ENCODE data around the gene TNFSF4.

TNFSF4 gene

DNA sequence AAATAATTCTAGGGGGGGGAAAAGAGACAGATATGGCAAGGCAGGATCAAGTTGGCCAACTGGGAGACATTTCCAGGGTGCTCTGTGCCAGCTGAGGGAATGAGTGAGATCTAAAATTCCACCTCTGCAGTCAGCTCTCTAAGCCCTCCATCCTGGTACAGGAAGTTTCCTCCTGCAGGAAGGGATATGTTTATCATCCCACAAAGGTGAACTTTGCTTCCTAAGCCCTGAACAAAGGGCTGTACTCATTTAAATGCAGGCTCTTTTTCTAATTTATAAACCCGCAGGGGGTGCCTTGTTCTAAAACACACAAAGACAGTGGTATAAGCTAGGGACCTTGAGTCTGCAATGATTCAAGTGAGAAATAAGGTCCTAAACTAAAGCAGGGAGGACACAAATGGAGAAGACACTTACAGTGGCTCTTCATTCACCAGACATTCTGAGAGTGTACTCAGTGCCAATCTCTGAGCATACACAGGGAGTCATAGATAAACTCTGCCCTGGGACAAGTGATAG is 3.6 kb upstream of the TNFSF4 start:
- DNase-seq (ENCODE audit: low read depth): no peak

DNA sequence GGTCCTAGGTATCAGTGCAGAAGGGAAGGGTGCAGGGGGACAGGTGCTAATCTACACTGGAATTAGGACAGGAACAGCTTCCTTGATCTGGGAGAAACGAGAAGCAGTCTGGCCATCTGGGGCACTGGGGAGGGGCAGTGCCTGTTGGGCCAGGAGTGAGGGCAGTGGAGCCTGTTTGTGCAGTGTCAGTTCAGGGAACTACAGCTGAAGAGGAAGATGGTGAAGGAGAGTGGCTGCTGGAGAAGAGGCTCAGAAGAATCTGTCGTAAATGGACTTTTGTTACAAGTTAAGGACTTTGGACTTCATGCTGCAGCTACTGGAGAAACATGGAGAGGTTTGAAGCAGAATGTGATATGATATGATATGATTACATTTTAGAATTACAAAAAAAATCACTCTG is 3.2 kb upstream of the TNFSF4 start:
- no peak for DNase-seq (ENCODE audit: low read depth)

DNA sequence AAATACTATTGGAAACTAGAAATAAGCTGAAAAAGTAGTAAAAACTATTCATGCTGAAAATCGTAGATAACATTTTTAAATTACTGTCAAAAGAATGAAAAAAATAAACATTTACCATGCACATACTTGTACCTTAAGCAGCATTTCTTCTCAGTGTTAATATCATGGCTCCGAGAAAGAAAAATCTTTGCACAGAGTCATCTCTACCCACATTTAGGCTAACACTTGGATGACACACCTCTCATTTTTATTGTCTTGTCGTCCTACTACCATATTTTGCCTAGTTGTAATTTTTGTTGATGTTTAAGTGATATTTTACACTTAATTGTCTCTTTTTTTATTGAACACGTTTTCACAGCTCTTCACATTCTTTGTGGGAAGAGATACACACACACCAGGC is 1.7 kb upstream of the TNFSF4 start:
- DNase-seq (ENCODE audit: low read depth): no peak

DNA sequence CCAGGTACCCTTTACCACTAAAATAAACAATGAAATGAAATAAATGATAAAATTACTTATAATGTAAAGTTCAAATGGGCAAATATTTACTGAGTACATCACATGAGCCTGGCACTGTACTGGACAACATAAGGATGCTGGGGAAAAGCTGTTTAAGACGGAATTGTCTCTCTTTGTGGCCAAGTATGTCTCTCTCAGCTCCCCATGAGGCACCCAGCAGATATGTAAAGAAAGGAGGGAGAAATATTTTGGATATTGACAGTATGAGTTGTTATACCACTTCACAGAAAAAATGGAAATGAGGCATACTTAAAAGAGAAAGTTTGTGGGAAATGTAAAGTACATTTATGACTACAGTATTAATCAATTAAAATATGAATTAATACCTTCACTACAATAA is 1.0 kb upstream of the TNFSF4 start:
- no peak for DNase-seq (ENCODE audit: low read depth)

DNA sequence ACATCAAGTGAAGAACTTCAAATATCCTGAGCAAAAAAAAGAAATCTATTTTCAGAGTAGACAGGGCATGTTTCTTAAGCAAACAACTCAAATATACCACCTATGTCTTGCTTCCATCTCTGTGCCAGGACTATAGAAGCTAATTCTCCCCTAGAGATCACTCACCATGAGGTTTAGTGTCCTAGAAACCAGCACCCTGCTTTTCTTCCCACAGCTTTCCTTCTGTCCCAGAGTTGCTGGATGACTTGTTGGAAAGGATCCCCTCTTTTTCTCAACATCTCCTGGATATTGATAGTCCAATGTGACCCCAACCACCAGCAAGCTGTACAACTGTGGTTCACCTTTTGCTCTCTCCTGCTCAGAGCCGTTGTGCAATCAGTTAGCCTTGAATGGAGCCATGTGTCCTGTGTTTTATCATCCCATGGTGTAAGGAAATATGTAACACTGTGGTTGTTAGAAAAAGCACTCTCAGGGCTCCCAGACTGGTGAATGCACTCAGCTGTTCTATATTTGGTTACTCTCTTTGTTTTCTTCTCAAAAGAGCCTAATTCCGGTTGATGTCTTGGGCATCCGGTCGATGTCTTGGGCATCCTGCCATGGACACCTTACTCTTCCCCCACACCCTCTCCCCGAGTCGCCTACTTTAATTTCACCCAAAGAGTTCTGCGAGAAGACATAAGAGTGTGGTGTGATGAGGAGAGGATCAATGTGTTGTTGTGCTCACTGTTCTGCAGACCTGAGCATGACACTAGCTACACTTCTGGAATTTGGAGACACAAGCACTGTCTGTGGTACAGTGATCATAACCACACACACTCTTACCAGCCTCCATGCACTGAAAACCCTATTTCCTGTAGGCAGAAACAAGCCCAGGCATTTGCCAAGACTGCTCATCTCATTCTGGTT is 1.7 kb downstream of the TNFSF4 start:
- no peak for DNase-seq (ENCODE audit: low read depth)

DNA sequence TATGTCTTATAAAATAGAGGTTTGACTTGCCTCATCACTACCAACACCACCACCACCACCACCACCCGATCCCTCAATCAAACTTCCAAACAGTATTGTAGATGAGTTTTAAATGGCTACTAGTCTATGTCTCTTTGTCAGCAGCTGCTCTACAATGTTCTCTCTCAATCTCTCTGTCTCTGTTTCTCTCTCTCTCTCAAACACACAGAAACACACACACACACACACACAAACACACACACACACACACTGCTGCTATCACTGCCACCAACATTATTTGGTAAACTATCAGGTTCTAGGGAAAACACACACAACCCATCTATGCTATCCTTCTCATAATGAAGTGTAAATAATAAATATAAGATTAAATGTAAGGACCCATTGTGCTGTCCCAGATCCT is 2.4 kb downstream of the TNFSF4 start:
- no peak for DNase-seq (ENCODE audit: low read depth)

DNA sequence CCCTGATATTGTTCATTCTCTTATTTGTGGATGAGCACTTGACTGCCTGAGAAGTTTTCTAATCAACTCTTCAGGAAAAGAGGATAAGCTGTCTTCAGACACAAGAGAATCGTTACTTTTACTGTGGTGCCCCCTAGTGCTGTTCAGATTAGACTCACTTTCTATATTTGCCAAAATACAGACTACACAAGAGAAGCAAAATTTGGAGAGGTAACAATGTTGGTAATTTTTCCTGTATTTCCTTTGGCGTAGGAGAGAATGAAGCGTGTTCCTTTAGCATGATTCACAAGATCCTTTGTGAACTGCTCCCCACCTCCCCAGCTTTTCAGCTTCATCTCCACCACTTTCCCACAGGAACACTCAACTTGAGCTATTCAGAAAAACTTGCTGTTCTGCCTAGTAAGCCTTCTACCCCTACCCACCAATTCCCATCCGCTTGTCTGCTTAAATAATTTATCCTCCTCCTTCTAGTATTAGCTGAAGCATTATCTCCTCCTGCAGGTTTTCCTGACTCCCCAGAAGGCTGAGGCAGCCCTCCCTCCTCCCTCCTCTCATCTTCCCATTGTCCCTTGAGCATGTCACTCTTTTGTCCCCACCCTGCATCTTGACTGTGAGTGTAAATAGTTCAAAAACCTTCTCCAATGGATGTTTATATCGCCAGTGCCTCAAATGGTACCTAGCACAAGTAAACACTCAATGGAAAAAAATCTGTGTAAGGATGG is 4.5 kb downstream of the TNFSF4 start:
- peak; percentile 59 for DNase-seq (ENCODE audit: low read depth)

DNA sequence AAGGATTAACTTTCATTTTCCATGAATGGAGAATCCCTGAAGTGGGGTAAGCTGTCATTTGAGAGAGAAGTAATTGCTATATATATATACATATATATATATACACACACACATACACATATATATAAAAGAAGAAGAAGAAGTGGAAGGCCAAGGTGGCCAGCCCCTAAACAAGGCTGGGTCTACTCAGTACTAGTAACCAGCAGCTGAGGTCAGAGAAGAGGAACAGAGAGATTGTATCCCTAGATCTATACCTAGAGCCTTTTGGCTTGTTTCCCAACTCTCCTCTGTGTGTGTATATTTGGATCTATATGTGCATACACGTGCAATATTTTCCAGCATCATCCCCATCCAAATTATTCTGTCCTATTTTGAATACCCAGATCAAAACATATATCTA is 5.2 kb downstream of the TNFSF4 start:
- no peak for DNase-seq (ENCODE audit: low read depth)

DNA sequence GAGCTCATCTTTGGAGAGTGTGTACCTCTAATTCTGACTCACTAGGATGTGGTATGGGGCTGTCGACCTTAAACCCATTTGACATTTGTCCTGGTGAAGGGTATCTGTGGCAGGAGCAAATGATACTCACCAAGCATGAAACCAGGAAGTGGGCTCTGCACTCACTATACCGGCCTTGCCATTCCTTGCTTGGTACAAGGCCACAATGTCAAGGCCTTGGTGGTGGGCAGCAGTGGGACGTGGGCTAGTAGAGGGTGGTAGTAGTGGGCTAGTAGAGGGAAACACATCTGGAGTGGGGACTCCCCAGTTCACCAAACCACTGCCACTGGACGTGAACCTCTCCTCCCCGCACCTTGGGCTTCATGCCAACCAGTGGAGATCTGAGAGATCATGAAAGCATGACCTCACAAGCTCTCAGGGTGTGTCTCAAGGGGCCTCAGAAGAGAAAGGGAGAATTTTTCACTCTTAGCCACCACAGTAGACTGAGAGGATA is 11.5 kb downstream of the TNFSF4 start:
- no peak for DNase-seq (ENCODE audit: low read depth)

DNA sequence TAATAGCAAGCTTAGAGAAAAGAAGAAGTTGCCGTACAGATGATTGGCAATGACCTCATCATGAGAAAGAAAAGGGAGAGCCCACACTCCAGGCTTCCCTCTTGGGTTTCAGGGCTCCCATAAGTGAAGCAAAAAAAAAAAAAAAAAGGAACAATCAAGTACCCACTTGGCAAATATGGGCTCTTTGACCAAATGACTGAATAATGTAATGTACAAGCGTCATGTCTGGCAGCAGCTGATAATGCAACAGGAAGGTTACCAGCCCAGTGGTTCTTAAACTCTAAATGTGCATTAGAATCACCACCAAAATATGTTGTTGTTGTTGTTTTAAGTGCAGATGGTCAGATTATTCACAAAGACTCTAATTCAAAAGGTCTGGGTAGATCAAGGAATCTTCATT is 13.5 kb downstream of the TNFSF4 start:
- DNase-seq (ENCODE audit: low read depth): no peak

DNA sequence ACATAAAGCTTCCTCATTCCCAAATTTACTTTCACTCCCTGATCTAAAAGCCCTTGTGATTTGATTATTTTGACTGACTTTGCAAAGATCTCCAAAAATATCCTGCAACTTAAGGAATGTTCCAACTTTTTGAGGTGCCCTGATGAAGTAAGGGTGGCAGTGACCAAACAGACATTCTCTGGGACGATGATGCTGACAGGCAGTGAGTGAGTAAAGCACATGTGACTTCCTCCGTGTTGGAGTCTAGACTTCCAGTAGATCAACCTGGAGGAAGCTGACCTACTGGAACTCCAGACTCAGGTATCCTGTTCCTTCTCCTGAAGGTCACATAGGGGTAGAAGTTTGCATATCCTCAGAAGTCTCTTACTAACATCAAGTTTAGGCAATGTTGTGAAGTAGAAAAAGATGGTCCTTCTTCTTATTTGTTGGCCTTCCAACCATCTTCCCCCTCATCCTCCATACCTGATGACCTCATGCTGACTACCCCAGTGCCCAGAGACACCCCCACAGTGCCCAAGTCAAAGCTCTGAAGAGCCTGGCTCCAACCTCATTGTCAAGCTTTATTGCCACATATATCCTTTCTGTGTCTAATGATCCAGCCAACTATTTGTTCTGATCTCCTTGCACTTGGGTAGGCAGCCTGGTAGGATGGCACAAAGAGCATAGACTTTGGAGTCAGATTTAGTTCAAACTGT is 16.0 kb downstream of the TNFSF4 start:
- no peak for DNase-seq (ENCODE audit: low read depth)

DNA sequence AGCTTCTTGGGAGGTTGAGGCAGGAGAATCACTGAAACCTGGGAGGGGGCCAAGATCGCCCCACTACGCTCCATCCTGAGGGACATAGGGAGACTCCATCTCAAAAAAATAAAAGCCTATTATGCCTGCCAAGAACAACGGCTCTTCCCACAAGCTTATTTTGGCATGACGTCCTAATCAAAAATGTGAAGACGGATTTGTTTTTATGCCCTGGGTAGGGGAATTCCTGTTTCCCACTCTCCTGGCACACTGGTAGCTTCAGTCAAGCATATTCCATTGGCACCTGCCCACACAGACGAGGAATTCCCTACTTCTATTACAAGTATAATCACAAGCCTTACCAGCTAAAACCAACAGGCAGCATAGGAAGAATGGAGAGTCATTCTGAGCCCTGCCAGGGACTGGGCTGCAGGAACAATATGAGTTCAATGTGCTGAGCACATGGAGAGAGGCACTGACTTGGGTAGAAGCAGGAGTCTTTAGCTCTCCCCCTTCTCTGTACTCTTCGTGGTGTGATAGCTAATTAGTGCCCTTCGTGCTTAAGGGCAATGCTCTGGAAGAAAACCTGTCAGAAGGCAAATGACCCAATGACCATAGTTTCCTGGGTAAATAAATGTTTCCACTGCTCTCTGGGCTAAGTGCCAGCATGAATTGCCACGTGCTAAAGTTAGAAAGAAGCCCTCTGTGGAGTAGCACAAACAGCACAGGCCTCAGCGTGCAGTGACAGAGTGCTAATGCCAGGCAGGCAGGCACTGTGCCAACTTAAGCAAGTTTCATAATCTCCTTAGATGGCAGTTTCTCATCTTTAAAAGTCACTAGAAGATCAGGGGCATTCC is 16.8 kb downstream of the TNFSF4 start:
- peak; percentile 53 for DNase-seq (ENCODE audit: low read depth)

DNA sequence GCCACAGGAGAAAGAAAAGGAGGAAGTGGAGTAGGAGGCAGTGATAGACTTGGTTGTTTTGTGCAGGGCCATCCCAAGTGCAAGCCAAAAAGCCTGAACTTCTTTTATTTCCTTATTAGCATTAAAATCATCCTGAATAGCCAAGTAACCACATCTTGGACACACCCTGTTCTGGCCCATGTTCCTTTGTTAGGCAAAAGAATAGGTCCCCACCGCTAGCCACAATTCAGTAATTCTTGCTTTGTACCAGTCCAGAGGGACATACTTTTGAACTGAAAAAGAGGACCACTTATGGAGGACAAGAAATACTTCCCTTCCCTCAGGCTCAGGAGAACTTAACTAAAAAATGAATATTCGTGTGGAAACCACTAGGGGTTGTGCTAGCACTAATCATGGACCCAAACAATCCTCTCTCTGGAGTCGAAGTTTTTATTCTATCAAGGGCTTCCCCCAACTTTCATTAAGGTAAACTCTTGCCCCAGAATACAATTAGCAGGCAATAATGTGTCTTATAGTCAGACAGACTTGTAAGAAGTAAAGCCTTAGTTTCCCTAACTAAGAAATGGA is 19.4 kb downstream of the TNFSF4 start:
- no peak for DNase-seq (ENCODE audit: low read depth)

DNA sequence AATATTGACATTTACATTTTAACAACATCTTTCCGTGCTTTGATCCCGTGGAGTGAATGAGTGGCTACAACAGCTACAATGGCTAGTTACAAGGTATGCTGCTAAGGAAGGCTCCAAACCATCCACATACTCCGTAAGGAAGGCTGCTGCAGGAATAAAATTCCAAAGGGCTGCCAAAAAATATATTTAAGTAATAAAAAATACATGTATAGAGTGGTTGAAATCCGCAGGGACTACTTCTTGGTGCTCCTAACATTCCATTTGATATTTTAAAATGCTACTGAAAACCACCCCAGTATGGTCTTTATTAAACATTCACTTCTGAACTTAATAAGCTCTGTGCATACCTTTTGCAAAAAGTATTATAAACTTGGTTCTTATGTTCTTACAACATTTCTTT is 25.3 kb downstream of the TNFSF4 start:
- no peak for DNase-seq (ENCODE audit: low read depth)

DNA sequence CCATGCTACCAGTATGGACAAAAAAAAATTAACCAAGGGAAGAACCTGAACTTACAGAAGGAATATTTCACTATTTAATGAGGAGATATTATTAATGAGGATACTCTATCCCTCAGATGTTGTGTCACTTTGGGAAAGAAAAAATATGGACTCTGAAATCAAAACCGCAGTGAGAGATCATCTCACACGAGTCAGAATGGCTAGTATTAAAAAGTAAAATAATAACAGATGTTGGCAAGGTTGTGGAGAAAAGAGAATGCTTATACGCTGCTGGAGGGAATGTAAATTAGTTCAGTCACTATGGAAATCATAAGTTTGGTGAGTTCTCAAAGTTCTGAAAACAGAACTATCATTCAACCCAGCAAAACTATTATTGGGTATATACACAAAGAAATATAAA is 30.9 kb downstream of the TNFSF4 start:
- DNase-seq (ENCODE audit: low read depth): no peak

DNA sequence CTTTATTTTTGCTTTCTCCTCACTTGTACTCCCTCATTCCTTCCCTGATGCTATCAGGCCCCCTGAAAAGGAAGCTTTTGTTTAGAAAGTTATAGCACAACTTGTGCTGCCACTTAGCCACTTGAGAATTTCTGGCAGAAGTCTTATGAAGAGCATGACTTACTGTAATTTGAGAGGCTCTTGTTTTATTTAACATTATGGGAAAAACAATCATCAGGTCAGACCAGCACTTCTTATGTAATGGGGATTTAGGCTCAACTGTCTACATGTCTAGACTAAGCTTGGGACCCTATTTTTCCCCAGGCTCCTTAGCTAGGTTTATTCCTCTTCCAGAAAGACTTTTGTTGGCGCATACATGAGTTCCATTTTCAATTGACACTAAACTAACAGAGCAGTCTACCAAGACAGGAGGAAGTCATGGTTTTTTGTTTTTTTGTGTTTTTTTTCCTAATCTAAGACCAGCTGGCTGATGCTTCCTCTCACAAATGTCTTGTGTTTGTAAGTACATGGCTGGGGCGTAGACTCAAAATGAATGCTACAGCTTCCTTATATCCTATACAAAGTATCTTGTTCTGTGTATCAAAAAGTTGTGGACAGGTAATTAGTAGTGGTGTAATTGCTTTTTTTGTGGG is 31.5 kb downstream of the TNFSF4 start:
- no peak for DNase-seq (ENCODE audit: low read depth)

DNA sequence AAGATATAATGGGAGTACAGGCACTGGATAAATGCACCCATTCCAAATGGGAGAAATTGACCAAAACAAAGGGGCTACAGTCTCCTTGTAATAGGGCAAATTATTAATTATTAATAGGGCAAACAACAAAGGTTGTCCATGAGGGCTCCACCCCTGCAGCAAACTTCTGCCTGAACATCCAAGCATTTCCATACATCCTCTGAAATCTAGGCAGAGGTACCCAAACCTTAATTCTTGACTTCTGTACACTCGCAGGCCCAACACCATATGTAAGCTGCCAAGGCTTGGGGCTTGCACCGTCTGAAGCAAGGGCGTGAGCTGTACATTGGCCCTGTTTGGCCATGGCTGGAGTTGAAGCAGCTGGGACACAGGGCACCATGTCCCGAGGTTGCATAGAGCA is 33.7 kb downstream of the TNFSF4 start:
- no peak for DNase-seq (ENCODE audit: low read depth)

DNA sequence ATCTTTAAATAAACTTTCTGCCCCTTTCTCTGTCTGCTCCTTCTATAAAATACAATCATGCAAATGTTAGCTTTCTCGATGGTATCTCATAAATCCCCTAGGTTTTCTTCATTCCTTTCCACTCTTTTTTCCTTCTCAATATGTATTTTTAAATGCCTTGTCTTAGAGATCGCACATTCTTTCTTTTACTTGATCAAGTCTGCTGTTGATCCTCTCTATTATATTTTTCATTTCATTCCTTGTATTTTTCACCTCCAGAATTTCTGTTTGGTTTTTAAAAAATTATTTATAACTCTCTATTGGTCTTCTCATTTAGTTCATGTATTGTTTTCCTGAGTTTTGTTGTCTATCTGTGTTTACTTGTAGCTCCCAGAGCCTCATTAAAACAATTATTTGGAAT is 36.0 kb downstream of the TNFSF4 start:
- DNase-seq (ENCODE audit: low read depth): no peak

DNA sequence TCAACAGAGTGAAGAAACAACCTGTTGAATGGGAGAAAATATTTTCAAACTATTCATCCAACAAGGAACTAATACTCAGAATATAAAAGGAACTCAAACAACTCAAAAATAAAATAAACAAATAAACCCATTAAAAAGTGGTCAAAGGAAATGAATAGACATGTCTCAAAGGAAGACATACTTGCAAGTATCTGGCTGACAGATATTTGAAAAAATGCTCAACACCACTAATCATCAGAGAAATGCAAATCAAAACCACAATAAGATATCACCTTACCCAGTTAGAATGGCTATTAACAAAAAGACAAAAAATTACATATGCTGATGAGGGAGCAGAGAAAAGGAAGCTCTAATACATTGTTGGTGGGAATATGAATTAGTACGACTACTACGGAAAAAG is 38.2 kb downstream of the TNFSF4 start:
- no peak for DNase-seq (ENCODE audit: low read depth)

DNA sequence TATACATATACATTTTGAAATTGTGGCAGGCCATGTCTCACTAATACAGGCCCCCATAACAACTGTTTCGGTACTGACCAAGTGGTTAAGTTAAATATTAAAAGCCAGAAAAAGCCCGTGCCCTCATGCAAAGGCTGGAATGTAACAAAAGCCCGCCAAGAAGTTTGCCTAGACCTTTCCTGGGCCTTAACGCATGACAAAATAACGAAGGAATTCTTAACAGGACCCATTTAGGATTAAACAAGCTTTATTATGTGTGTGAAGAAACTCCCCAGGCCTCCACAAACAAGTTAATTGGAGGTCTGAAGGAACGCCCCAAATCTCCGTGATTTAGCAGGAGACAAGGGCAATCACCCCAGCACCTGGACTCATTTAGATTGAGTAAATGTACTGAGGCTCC is 42.4 kb downstream of the TNFSF4 start:
- no peak for DNase-seq (ENCODE audit: low read depth)

DNA sequence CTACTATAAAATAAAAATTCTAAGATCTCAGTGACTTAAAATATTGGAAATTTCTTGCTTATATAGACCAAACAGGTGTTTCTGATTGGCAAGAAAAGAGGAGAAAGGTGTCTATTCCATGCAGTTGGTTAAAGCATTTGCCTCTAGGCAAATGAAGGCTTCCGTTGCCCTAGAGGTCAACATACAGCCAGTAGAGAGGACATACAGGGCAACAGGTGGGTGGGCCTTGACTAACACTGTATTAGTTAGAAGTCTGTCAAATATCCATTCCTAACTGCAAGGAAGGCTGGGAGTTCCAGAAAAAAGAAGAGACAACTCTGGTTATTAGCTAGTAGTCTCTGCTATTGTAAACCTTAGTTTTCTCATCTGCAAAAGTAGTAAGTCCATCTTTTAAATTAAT is 43.0 kb downstream of the TNFSF4 start:
- no peak for DNase-seq (ENCODE audit: low read depth)

Data from stromal cell of bone marrow (primary cell).